ENCODE measurements around the gene TBC1D14. TPM values are rescaled to one million over a fixed set of nuclear protein-coding genes. Genes with fewer than 3 reads are reported as not detected.
A peak's percentile ranks its signal among the peaks of the same experiment; 100 is the strongest.

TBC1D14 gene
- total RNA-seq, 1 donor: 46.0 TPM

- DNase-seq (ENCODE audit: low read depth in 2 of 3, low spot score in 2 of 3): peak in 2 of 3 donors; percentile 79 to 86
Observed at GRCh38 chr4:7052923-7053715, 143.5 kb downstream of the TBC1D14 start.

DNA sequence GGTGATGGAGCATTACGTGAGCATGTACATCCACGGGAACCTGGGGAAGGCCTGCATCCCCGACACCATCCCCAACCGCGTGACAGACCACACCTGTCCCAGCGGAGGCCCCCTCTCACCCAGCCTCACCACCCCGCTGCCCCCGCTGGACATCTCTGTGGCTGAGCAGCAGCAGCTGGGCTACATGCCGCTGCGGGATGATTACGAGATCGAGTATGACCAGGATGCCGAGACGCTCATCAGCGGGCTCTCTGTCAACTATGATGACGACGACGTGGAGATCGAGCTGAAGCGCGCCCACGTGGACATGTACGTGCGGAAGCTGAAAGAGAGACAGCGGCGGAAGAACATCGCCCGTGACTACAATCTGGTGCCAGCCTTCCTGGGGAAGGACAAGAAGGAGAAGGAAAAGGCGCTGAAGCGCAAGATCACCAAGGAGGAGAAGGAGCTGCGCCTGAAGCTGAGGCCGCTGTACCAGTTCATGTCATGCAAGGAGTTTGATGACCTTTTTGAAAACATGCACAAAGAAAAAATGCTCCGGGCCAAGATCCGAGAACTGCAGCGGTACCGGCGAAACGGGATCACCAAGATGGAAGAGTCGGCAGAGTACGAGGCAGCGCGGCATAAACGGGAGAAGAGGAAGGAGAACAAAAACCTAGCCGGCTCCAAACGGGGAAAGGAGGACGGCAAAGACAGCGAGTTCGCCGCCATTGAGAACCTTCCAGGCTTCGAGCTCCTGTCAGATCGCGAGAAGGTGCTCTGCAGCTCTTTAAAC is 144.7 kb downstream of the TBC1D14 start:
- no peak for DNase-seq (ENCODE audit: low read depth in 2 of 3, low spot score in 2 of 3)

- DNase-seq (ENCODE audit: low read depth in 2 of 3, low spot score in 2 of 3): no peak
Observed at GRCh38 chr4:7055111-7055989, 145.7 kb downstream of the TBC1D14 start.

DNA sequence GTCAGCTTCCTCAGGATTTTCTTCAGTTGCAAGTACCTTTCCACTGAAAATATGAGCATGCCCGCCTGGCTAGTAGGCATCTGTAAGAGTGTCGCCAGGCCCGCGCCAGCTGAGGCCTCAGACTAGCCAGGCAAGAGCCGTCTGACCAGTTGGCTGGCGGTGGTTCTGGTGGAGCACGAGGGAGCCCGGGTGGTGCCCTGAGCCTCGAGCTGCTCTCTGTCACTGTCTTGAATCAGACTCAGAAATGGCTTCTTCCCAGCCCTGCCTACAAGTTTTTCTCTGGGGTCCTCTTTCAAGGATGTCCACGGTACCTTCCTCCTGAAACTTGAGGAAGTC is 146.3 kb downstream of the TBC1D14 start:
- no peak for DNase-seq (ENCODE audit: low read depth in 2 of 3, low spot score in 2 of 3)

DNA sequence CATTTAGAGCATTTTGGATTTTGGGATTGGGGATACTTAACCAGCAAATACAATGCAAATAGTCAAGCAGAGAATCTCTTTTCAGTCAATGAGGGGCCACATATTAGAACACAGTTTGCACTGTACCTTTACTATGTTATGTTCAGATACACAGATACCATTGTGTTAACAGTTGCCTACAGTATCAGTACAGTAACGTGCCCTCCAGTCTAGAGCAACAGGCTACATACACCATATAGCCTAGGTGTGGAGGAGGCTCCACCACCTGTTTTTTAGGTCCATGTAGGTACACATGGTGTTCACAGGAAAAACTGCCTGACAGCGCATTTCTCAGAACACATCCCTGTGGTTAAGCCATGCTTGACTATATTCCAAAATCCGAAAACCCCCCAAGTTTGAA is 149.2 kb downstream of the TBC1D14 start:
- DNase-seq (ENCODE audit: low read depth in 2 of 3, low spot score in 2 of 3): no peak

DNA sequence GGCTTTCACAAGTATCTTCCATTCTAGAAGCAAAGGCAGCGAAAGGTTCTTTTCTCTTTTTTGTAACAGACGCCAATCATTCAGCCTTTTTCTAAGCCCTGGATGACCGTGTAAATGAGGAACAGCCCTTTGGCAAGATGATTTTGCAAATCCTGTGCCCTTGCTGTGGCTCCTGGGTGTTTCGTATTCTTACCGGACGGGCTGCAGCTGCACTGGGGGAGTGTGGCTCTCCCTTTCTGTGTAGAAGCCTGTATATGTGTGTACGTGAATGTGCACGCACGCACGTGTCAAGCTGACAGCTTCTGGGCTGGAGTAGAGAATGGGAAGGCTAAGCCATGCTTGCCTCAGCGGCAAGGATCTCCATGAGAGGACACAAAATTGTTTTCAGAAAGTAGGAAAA is 150.0 kb downstream of the TBC1D14 start:
- no peak for DNase-seq (ENCODE audit: low read depth in 2 of 3, low spot score in 2 of 3)

DNA sequence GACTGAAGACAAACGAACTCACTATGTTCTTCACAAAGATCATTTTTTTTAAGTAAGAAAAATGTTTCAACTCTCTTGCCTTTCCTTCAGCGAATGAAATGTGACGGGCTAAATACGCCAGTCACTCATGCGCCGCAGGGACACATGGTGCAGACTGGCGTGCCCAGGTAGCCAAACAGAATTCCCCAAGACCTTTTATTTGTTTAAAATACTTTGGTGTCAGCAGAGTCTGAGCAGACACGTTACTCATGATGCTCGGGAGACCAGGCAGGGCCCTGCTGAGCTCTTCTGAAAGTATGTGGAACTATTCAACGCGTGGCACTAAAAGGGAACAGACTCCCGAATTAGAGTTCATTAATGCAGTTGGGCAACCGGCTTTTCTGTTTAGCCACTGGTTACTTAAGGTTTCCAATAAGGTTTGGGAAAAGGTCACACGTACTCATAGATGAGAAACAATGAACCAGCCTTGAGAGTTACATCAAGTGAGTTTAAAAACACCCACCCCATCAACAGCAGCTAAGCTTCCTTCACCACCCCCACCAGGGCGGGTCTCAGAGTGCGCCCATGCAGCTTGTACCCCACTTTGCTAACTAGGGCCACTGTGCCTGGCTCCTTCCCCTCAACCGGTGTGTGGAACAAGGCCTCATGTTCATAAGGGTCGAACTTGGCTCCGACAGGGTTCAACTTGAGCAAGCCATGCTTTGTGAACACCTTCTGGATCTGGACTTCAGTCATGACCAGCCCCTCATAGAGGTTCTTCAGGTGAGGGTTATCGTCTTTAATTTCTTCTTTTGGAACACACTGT is 150.9 kb downstream of the TBC1D14 start:
- no peak for DNase-seq (ENCODE audit: low read depth in 2 of 3, low spot score in 2 of 3)

DNA sequence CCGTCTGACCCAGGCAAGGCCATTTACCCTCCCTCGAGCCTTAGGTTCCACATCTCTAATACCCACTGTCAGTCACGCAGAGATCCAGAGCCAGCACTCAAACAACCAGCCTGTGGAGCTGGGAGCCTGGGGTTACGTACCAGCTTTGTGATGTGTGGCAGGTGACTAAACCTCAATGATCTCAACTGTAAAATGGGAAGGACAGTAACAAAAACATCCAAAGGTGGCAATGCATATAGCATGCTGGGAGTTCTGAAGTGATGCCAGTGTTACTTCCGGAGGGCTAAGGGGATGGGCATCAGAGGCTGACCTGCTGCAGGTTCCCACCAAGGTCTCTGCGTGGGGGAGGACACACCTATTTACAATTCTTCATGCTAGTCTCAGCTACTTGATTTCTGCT is 152.2 kb downstream of the TBC1D14 start:
- DNase-seq (ENCODE audit: low read depth in 2 of 3, low spot score in 2 of 3): no peak

DNA sequence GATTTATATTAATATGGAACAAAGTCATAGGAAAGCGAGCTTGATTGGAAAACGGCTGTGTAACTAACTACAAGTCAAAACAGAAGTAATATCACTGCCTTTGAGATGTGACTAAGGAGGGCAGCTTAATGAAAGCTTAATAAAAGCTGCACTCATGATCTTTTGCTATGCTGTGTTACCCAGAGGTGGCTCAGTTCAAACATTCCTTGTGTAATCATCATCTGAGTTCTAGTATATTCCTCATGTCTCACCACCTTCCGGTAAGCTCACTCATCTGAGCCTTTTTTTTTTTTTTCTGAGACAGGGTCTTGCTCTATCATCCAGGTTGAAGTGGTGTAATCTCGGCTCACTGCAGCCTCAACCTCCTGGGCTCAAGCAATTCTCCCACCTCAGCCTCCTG is 153.2 kb downstream of the TBC1D14 start:
- DNase-seq (ENCODE audit: low read depth in 2 of 3, low spot score in 2 of 3): no peak

DNA sequence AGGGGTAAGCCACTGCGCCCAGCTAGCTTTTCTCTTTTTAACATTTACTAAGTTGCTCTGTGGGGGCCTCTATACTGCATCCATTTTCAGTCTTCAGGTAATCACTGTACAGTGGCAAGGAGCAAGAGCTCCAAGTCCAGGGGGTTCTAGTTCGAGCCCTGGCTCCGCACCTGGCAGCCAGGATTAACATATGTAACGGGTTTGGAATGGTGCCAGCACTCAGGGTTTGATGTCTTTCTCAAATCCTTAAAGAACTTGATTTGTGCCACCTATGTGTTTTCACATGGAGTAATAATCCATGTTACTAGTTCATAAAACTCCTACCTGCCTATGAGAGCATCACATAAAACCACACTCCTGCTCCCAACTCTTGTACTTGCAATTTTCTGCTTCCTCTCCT is 153.7 kb downstream of the TBC1D14 start:
- no peak for DNase-seq (ENCODE audit: low read depth in 2 of 3, low spot score in 2 of 3)

GRCh38 chr4:7066006-7066405 is 156.4 kb downstream of the TBC1D14 start:
- no peak for DNase-seq (ENCODE audit: low read depth in 2 of 3, low spot score in 2 of 3)

- no peak for DNase-seq (ENCODE audit: low read depth in 2 of 3, low spot score in 2 of 3)
Observed at GRCh38 chr4:7066493-7066892, 156.9 kb downstream of the TBC1D14 start.

DNA sequence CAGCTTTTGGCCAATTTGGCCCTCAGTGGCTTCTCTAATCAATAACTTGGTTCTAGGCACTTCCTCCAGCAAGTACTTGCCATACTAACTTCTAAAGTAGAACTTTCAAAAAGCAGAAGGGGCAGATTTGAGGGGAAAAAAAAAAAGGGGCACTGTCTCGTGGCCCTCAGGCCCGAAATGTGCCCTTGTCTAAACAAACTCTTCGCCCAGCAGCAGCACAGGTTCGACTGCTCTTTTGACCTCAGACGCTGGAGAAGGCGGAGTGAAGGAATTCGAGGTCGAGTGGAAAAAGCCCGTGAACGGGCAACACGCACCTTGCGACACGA is 157.5 kb downstream of the TBC1D14 start:
- no peak for DNase-seq (ENCODE audit: low read depth in 2 of 3, low spot score in 2 of 3)

DNA sequence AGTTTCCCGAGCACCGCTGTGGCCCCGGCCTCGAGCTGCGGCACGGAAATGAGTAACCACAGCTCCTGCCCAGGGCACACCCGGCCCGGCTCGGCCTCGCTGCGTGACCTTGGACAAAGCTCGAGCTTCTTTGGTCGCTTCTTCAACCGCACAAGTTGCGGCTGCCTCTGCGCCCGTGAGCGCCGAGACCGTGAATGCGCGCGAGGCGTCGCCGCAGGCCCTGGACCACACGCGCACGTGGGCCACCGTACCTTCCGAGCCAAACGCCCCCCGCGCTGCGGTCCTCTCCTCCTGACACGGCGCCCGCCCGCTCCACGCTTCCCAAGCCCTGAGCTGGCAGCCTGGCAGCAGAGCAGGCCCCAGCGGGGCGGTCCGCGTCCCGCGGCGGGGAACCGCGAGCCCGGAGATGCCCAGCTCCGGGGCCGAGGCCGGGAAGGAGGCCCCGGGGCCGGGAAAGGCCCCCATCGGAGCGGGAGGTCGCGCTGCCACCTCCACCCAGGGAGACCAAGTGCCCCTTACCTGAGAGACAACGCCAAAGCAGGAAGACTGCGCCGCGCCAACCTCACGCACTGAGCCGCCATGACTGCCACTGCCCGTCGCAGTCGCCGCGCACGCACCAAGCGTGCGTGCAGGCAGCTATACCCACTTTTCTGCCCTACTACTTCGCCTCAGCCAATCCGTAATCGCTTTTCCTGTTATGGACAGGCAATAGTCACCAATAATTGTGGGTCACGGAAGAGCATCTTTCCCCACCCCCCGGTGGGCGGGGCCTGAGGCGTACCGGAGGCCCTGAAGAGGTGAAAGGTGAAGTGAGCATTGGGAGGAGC is 158.0 kb downstream of the TBC1D14 start, which contains the start of gene GRPEL1:
Gene GRPEL1, minus strand, starts transcription at position 613 of the 827 bp plus-strand sequence. Its CDS starts 32 bp downstream, at position 581.
- DNase-seq (ENCODE audit: low read depth in 2 of 3, low spot score in 2 of 3): peak; percentile 99 to 100 (median 100)

DNA sequence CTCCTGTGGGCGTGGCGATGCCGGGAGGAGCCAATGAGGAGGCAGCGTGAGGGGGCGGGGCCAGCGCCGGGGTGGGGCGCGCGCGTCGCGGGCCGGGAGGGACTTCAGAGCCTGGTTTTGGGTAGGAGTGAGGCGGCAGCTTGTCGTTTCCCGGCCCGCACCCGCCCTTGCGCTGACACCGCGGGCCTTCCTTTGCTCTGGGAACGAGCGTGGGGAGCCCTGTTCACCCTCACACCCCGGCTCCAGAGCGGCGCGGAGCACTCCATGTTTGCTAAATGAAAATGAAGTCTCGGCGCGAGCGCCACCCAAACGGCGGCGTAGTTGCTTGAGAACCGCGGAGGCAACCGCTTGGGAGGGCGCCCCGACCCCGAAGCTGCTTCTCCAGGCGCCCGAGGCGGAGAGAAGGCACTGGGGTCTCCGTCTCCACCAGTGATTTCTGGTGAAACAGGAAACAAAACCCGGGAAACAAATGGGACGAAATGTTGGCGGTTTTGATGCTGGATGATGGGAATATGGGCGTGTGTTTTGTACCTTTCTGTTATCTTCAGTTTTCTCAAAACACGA is 158.7 kb downstream of the TBC1D14 start:
- no peak for DNase-seq (ENCODE audit: low read depth in 2 of 3, low spot score in 2 of 3)

GRCh38 chr4:7068883-7069282 is 159.3 kb downstream of the TBC1D14 start:
- no peak for DNase-seq (ENCODE audit: low read depth in 2 of 3, low spot score in 2 of 3)

DNA sequence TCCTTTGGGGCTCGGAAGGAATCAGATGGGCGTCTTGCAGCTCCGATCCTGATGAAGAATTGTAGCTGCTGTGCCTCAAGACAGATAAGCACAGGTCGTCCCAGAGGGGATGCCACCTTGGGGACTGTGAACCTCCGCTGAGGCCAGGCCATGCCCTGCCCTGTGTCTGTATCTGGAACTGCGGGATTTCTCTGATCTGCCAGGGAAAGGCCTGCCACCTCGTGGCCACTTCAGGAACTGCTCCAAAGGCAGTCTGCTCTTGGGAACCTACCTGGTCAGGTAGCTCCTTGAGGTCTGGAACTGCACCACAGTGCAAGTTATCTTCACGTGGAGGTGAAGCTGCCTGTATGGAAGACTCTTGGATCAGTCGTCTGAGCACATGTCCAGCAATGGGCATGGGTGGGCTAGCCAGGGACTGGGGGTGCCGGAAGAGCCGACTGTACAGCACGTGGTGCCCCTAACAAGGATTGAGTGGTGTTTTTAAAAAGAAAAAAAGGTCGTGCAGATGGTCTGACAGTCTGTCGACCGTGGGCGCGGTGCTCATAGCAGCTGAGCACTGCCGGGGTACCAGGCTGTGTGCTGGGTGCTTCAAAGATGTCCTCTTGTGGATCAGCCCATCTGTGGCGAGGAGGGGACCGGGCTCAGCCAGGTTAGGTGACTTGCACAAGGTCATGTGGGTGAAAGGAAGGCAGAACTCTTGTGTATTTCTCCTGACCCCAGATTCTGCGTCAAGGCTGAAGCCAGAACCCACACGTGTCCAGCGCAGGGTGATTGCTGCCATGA is 161.3 kb downstream of the TBC1D14 start:
- peak; percentile 74 to 83 (median 75) for DNase-seq (ENCODE audit: low read depth in 2 of 3, low spot score in 2 of 3)

DNA sequence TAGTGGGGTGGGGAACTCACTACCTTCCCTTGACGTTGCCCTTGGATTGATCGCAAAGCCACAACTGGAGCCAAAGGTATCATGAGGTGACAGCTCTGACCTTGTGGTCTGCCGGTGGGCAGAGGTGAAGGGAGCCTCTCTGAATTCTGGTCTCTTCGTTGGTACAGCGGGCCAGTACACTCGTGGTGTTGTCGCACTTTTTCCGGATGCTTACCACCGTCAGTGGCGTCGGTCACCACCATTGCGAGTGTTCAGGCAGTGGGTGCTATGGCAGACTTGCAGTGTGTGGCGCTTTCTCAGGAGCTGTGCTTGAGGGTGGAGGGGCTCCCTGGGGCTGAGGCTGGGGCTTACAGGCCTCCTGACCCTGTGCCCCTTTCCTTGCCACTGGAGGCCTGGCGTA is 163.4 kb downstream of the TBC1D14 start:
- DNase-seq (ENCODE audit: low read depth in 2 of 3, low spot score in 2 of 3): no peak
